Measurements from ENCODE around the gene ATN1. TPM values are rescaled to one million over a fixed set of nuclear protein-coding genes. Genes with fewer than 3 reads are reported as not detected.

ATN1 gene
- total and polyA plus RNA-seq, 2 of the 8 experiments (the other 6 are each of a cell fraction or from before 2014, with no cell fraction given): 20.6 to 73.4 TPM

DNA sequence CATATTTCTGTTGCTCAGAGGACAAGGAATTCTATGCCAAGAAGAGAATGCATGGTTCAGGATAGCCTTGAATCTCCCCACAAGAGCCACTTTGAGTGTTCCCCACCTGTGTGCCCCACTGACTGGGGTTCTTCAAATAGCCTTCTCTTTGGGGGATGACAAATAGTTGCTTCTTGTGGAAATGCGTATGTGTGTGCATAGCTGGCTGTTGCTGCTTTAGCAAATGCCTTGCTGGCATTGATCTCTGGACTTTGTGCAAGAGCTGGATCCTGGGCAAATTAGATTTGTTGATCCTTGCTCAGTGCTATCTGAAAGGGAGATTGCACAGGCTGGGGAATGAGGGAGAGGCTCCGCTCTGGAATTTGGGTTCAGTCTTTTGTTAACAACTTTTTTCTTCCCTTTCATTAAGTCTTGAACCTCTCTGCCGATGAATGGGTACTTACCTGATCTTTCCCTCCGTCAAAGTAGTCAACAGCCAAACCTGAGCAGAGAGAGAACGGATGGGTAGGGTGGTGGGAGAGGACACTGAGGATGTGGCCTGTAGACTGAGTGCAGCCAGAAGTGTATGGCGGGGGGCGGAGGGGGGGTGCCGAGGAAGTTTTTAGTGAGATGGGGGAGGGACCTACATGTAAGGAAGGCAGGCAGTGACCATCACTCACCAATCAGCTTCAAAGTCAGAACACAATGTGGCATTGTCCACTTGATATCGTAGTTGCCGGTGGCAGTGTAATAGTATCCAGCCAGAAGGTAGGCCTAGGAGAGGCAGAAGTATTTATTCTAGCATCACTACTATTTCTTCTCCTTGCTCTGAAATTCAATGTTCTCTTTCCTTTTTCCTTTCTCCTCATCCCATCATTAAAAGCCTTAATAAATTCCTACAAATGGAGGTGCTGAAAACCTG is 53.6 kb downstream of the ATN1 start (continued):
- TF ChIP-seq, protein P1, sequence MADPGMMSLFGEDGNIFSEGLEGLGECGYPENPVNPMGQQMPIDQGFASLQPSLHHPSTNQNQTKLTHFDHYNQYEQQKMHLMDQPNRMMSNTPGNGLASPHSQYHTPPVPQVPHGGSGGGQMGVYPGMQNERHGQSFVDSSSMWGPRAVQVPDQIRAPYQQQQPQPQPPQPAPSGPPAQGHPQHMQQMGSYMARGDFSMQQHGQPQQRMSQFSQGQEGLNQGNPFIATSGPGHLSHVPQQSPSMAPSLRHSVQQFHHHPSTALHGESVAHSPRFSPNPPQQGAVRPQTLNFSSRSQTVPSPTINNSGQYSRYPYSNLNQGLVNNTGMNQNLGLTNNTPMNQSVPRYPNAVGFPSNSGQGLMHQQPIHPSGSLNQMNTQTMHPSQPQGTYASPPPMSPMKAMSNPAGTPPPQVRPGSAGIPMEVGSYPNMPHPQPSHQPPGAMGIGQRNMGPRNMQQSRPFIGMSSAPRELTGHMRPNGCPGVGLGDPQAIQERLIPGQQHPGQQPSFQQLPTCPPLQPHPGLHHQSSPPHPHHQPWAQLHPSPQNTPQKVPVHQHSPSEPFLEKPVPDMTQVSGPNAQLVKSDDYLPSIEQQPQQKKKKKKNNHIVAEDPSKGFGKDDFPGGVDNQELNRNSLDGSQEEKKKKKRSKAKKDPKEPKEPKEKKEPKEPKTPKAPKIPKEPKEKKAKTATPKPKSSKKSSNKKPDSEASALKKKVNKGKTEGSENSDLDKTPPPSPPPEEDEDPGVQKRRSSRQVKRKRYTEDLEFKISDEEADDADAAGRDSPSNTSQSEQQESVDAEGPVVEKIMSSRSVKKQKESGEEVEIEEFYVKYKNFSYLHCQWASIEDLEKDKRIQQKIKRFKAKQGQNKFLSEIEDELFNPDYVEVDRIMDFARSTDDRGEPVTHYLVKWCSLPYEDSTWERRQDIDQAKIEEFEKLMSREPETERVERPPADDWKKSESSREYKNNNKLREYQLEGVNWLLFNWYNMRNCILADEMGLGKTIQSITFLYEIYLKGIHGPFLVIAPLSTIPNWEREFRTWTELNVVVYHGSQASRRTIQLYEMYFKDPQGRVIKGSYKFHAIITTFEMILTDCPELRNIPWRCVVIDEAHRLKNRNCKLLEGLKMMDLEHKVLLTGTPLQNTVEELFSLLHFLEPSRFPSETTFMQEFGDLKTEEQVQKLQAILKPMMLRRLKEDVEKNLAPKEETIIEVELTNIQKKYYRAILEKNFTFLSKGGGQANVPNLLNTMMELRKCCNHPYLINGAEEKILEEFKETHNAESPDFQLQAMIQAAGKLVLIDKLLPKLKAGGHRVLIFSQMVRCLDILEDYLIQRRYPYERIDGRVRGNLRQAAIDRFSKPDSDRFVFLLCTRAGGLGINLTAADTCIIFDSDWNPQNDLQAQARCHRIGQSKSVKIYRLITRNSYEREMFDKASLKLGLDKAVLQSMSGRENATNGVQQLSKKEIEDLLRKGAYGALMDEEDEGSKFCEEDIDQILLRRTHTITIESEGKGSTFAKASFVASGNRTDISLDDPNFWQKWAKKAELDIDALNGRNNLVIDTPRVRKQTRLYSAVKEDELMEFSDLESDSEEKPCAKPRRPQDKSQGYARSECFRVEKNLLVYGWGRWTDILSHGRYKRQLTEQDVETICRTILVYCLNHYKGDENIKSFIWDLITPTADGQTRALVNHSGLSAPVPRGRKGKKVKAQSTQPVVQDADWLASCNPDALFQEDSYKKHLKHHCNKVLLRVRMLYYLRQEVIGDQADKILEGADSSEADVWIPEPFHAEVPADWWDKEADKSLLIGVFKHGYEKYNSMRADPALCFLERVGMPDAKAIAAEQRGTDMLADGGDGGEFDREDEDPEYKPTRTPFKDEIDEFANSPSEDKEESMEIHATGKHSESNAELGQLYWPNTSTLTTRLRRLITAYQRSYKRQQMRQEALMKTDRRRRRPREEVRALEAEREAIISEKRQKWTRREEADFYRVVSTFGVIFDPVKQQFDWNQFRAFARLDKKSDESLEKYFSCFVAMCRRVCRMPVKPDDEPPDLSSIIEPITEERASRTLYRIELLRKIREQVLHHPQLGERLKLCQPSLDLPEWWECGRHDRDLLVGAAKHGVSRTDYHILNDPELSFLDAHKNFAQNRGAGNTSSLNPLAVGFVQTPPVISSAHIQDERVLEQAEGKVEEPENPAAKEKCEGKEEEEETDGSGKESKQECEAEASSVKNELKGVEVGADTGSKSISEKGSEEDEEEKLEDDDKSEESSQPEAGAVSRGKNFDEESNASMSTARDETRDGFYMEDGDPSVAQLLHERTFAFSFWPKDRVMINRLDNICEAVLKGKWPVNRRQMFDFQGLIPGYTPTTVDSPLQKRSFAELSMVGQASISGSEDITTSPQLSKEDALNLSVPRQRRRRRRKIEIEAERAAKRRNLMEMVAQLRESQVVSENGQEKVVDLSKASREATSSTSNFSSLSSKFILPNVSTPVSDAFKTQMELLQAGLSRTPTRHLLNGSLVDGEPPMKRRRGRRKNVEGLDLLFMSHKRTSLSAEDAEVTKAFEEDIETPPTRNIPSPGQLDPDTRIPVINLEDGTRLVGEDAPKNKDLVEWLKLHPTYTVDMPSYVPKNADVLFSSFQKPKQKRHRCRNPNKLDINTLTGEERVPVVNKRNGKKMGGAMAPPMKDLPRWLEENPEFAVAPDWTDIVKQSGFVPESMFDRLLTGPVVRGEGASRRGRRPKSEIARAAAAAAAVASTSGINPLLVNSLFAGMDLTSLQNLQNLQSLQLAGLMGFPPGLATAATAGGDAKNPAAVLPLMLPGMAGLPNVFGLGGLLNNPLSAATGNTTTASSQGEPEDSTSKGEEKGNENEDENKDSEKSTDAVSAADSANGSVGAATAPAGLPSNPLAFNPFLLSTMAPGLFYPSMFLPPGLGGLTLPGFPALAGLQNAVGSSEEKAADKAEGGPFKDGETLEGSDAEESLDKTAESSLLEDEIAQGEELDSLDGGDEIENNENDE (IDR thresholded peaks at IDR 0.05; ENCODE audit: insufficient replicate concordance, low read length): no peak
- TF ChIP-seq POU5F1 (IDR thresholded peaks at IDR 0.05; ENCODE audit: low read depth, low read length): no peak

Data from H1 (cell line).